K562 (cell line): ENCODE results near the gene MYBPHL. TPM values are rescaled to one million over a fixed set of nuclear protein-coding genes. Genes with fewer than 3 reads are reported as not detected.
A peak's percentile ranks its signal among the peaks of the same experiment; 100 is the strongest.

Experiments
- CBX8 ChIP-seq: fragments of 200-600 bp; sonication (generic); IDR thresholded peaks from 2 replicates; pipeline ENCODE4 v1.6.1; 2012; ENCODE audit warnings: borderline replicate concordance, mixed run types, low read depth, mild to moderate bottlenecking, moderate library complexity, mixed read lengths, low read length, control low read depth, inconsistent platforms; ENCODE audit not compliant: poor library complexity, severe bottlenecking; ENCODE audit errors: extremely low read depth
- FOSL1 ChIP-seq: fragments of 200-800 bp; sonication (Bioruptor generic); conservative IDR thresholded peaks from 2 replicates; pipeline ENCODE4 v1.6.1; 2016; ENCODE audit warnings: missing genetic modification characterization, missing compliant biosample characterization
- FOXK1 ChIP-seq: sonication (generic); formaldehyde crosslinking; IDR thresholded peaks from 2 replicates; pipeline ENCODE4 v1.8.0; 2022; ENCODE audit warnings: missing genetic modification reagents, mild to moderate bottlenecking, borderline replicate concordance
- GATAD2B ChIP-seq: fragments of 450-650 bp; IDR thresholded peaks from 2 replicates; pipeline ENCODE4 v1.6.1; 2017; ENCODE audit warnings: mild to moderate bottlenecking, borderline replicate concordance
- JUNB ChIP-seq: fragments of 450-650 bp; formaldehyde crosslinking; conservative IDR thresholded peaks from 2 replicates; pipeline ENCODE4 v1.4.0; 2020; ENCODE audit warnings: mild to moderate bottlenecking
- LEF1 ChIP-seq: fragments of 450-650 bp; IDR thresholded peaks from 2 replicates; pipeline ENCODE4 v1.6.1; 2016; ENCODE audit warnings: mild to moderate bottlenecking
- NUFIP1 ChIP-seq: fragments of 450-650 bp; IDR thresholded peaks from 2 replicates; pipeline ENCODE4 v1.6.1; 2018; ENCODE audit not compliant: partially characterized antibody
- PYGO2 ChIP-seq: fragments of 450-650 bp; IDR thresholded peaks from 2 replicates; pipeline ENCODE4 v1.6.1; 2016; ENCODE audit warnings: mild to moderate bottlenecking, missing genetic modification characterization, moderate library complexity, missing compliant biosample characterization
- RBM14 ChIP-seq: fragments of 200-400 bp; formaldehyde crosslinking; IDR thresholded peaks from 2 replicates; pipeline ENCODE4 v1.6.1; 2018; ENCODE audit warnings: low read depth, mild to moderate bottlenecking, low read length, moderate library complexity, borderline replicate concordance; ENCODE audit not compliant: insufficient read depth
- RCOR1 ChIP-seq, 2 experiments: IDR thresholded peaks; 2 replicates each; pipeline ENCODE4 v1.6.1; 2012; ENCODE audit warnings: low read depth in 2 of 2, low read length in 2 of 2, borderline replicate concordance in 1 of 2, improper control_type of control experiment in 1 of 2
- SLC30A9 ChIP-seq: fragments of 250-450 bp; sonication (Bioruptor Pico); IDR thresholded peaks from 2 replicates; pipeline ENCODE4 v1.8.0; 2022; ENCODE audit warnings: mild to moderate bottlenecking, moderate library complexity
- SNRNP70 ChIP-seq: fragments of 200-400 bp; formaldehyde crosslinking; optimal IDR thresholded peaks from 2 replicates; pipeline ENCODE3; 2017; ENCODE audit warnings: low read depth, low read length
- STAT5A ChIP-seq: IDR thresholded peaks from 2 replicates; pipeline ENCODE4 v1.6.1; 2012; ENCODE audit warnings: low read length, inconsistent platforms, borderline replicate concordance
- TSC22D4 ChIP-seq: fragments of 450-650 bp; IDR thresholded peaks from 2 replicates; pipeline ENCODE4 v1.6.1; 2016; ENCODE audit warnings: missing genetic modification characterization, missing biosample characterization, control low read depth
- U2AF2 ChIP-seq: fragments of 200-400 bp; formaldehyde crosslinking; optimal IDR thresholded peaks from 2 replicates; pipeline ENCODE3; 2017; ENCODE audit warnings: low read depth, mild to moderate bottlenecking, low read length
- ZBTB7A ChIP-seq: IDR thresholded peaks from 2 replicates; pipeline ENCODE4 v1.6.1; 2011; ENCODE audit warnings: low read depth, mild to moderate bottlenecking, low read length, moderate library complexity, borderline replicate concordance; ENCODE audit not compliant: control insufficient read depth
- ZEB2 ChIP-seq: fragments of 450-650 bp; IDR thresholded peaks from 2 replicates; pipeline ENCODE4 v1.6.1; 2016
- ZNF140 ChIP-seq: fragments of 250-450 bp; sonication (Bioruptor Pico); IDR thresholded peaks from 2 replicates; pipeline ENCODE4 v1.8.0; 2021; ENCODE audit warnings: moderate library complexity, mild to moderate bottlenecking, inconsistent platforms
- ZNF184 ChIP-seq: sonication (generic); formaldehyde crosslinking; IDR thresholded peaks from 2 replicates; pipeline ENCODE4 v1.5.0; 2020; ENCODE audit warnings: missing genetic modification reagents
- ZNF274 ChIP-seq: IDR thresholded peaks from 2 replicates; pipeline ENCODE4 v1.6.1; 2011; ENCODE audit warnings: low read depth, mild to moderate bottlenecking, low read length, moderate library complexity, borderline replicate concordance
- polyA plus RNA-seq, 8 experiments: library from polyadenylated mRNA; depleted of rRNA in 4 of 8; stranded (reverse) in 5 of 8; unstranded in 3 of 8; fragments of >200 nt; fragmentation: Nextera tagmentation in 2 of 8; fragmentation: Illumina TruSeq in 1 of 8; extraction: Ambion mirVana in 2 of 8; extraction: Trizol in 1 of 8; gene quantifications; 2 replicates each; pipeline versions ENCODE4 v1.2.1 to v1.2.3, GENCODE V29; 2011 to 2014; ENCODE audit warnings: inconsistent platforms in 1 of 8, missing spikeins in 1 of 8
- total RNA-seq, 7 experiments: library from RNA; depleted of rRNA in 6 of 7; stranded (reverse); fragments of >200 nt in 6 of 7; fragmentation: Illumina TruSeq in 2 of 7; extraction: Trizol in 2 of 7; gene quantifications; 2 replicates each; pipeline versions ENCODE4 v1.2.1 to v1.2.3, GENCODE V29; 2011 to 2021; ENCODE audit warnings: low replicate concordance in 1 of 7
- TF ChIP-seq, protein P1 (sequence below): sonication (generic); formaldehyde crosslinking; IDR thresholded peaks from 2 replicates; pipeline ENCODE4 v1.9.0; 2022; ENCODE audit warnings: mild to moderate bottlenecking, missing genetic modification reagents
- TF ChIP-seq, protein P2 (sequence below), 2 experiments: fragments of 450-650 bp; IDR thresholded peaks; 2 replicates each; pipeline ENCODE4 v1.6.1; 2018; ENCODE audit warnings: mild to moderate bottlenecking in 2 of 2, low read depth in 1 of 2; ENCODE audit not compliant: partially characterized antibody in 2 of 2
- TF ChIP-seq, protein P3 (sequence below): fragments of 250-450 bp; sonication (Bioruptor Pico); IDR thresholded peaks from 2 replicates; pipeline ENCODE4 v1.4.0; 2020; ENCODE audit warnings: mild to moderate bottlenecking, moderate library complexity

MYBPHL gene
- total and polyA plus RNA-seq, 9 of the 15 experiments (the other 6 are each of a cell fraction or from before 2014, with no cell fraction given), result 0.20 to 1.9 (median 0.33) TPM

DNA sequence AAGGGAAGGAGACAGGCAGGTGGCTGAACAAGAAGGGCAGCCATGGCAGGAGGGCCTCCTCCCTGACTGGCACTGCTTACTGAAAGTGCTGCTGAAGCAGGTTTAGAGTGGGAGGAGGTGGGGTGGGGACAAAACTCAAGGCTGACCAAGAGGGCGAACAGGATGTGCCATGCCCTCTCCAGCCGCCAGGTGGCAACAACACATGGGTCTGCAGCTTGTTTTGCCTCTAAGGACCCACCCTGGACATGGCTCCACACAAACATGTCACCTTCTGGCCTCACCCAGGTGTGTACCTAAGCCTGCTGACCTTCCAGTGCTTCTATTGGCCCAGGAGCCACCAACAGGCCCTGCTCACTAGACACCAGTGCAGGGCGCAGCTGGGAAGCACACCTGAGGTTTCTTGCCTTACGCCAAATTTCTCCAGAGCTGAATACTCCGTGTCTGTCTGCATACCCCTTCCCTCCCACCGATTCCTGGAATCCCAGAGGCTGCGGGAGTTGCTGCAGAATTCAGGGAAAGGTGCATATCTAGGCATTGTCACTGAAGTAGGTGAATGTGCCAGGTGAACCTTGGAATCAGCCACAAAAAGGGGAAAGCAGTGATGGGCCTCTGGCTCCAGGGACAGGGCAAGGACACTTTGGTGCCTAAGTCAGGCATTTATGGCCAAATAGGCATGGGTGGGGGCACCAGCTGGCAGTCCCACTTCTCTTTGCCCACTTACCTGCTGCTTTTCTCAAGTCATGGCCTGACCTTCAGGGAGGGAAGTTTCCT is 29.2 kb downstream of the MYBPHL start (continued):
- no peak for TF ChIP-seq SNRNP70
- TF ChIP-seq, protein P1, sequence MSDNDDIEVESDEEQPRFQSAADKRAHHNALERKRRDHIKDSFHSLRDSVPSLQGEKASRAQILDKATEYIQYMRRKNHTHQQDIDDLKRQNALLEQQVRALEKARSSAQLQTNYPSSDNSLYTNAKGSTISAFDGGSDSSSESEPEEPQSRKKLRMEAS (CRISPR knock-in tag), result peak; percentile 59
- TF ChIP-seq NUFIP1, result no peak
- TF ChIP-seq CBX8, result no peak
- TF ChIP-seq TSC22D4 (tag), result no peak
- TF ChIP-seq JUNB (CRISPR knock-in tag), result no peak
- TF ChIP-seq U2AF2, result no peak
- no peak for TF ChIP-seq STAT5A
- TF ChIP-seq ZNF274, result no peak
- TF ChIP-seq, protein P2, sequence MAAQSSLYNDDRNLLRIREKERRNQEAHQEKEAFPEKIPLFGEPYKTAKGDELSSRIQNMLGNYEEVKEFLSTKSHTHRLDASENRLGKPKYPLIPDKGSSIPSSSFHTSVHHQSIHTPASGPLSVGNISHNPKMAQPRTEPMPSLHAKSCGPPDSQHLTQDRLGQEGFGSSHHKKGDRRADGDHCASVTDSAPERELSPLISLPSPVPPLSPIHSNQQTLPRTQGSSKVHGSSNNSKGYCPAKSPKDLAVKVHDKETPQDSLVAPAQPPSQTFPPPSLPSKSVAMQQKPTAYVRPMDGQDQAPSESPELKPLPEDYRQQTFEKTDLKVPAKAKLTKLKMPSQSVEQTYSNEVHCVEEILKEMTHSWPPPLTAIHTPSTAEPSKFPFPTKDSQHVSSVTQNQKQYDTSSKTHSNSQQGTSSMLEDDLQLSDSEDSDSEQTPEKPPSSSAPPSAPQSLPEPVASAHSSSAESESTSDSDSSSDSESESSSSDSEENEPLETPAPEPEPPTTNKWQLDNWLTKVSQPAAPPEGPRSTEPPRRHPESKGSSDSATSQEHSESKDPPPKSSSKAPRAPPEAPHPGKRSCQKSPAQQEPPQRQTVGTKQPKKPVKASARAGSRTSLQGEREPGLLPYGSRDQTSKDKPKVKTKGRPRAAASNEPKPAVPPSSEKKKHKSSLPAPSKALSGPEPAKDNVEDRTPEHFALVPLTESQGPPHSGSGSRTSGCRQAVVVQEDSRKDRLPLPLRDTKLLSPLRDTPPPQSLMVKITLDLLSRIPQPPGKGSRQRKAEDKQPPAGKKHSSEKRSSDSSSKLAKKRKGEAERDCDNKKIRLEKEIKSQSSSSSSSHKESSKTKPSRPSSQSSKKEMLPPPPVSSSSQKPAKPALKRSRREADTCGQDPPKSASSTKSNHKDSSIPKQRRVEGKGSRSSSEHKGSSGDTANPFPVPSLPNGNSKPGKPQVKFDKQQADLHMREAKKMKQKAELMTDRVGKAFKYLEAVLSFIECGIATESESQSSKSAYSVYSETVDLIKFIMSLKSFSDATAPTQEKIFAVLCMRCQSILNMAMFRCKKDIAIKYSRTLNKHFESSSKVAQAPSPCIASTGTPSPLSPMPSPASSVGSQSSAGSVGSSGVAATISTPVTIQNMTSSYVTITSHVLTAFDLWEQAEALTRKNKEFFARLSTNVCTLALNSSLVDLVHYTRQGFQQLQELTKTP (IDR thresholded peaks at IDR 0.05; ENCODE audit: low read depth in 1 of 2, partially characterized antibody in 2 of 2), result no peak
- TF ChIP-seq RBM14, result no peak
- TF ChIP-seq RCOR1 (IDR thresholded peaks at IDR 0.05; ENCODE audit: borderline replicate concordance in 1 of 2, low read depth in 2 of 2, low read length in 2 of 2), result peak in 1 of 2 experiments; percentile 53; a peak in 1 of 4 replicates
- TF ChIP-seq ZEB2, result no peak
- no peak for TF ChIP-seq GATAD2B
- TF ChIP-seq ZNF140 (CRISPR knock-in tag), result no peak
- no peak for TF ChIP-seq PYGO2 (tag)
- TF ChIP-seq FOXK1 (CRISPR knock-in tag), result no peak
- no peak for TF ChIP-seq LEF1
- no peak for TF ChIP-seq ZNF184
- no peak for TF ChIP-seq SLC30A9 (CRISPR knock-in tag)
- peak; percentile 54; the same call in 1 of the 2 replicates for TF ChIP-seq ZBTB7A
- no peak for TF ChIP-seq FOSL1 (tag)
- TF ChIP-seq, protein P3, sequence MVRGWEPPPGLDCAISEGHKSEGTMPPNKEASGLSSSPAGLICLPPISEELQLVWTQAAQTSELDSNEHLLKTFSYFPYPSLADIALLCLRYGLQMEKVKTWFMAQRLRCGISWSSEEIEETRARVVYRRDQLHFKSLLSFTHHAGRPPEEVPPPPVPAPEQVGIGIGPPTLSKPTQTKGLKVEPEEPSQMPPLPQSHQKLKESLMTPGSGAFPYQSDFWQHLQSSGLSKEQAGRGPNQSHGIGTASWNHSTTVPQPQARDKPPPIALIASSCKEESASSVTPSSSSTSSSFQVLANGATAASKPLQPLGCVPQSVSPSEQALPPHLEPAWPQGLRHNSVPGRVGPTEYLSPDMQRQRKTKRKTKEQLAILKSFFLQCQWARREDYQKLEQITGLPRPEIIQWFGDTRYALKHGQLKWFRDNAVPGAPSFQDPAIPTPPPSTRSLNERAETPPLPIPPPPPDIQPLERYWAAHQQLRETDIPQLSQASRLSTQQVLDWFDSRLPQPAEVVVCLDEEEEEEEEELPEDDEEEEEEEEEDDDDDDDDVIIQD (CRISPR knock-in tag), result 0 out of 2 replicates have a peak, but pooled peaks have one; percentile 8
